Measurements from ENCODE around the gene DHPS.

Gene DHPS

DNA sequence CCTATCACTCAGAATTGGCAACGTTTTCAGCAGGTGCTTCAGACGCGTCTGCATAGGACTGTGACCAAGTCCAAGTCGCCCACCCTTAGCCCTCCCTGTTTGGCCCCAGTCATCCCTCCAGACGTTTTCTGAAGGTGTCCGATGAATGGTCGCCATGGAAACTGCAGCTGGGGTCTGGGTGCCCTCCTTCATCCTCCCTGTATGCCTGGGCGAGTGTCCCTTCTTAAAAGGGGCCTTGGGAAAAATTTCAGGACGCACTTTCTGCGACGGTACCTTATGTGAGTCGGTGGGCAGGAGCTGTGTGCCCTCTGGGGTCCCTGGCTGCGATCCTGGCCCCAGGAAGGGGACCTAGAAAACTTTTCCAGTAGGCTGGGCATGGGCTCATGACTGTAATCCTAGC lies 40.2 kb downstream of the DHPS start:
- no peak for DNase-seq

DNA sequence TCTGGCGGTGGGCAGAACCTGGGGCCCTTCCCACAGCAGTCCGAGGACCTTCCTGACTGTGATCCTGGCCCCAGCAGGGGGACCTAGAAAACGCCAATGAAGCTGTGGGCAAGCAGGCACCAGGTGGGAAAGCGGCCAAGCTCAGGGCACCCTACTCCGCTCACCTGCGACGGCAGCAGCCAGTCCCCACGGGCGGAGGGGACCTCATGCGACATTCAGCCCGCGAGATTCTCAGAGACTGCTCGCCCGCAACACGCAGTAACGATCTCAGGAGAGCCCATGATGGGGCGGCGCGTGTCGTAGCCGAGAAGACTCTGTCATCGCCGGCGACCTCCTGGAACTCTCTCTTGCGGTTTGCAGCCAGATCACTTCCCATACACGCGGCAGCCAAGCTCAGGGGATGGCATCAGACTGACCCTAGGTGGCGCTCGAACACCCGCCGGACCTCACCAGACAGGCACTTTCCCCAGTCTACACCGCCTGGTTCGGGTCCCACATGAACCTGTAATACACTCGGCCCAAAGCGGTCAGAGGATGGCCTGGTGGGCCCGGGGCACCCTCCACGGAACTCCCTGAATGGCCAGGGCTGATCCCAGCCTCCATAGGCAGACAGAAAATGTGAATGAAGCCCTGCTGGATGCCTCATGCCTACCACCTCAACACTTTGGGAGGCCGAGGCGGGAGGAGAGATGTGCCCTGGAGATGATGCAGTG lies 41.6 kb downstream of the DHPS start:
- no peak for DNase-seq

DNA sequence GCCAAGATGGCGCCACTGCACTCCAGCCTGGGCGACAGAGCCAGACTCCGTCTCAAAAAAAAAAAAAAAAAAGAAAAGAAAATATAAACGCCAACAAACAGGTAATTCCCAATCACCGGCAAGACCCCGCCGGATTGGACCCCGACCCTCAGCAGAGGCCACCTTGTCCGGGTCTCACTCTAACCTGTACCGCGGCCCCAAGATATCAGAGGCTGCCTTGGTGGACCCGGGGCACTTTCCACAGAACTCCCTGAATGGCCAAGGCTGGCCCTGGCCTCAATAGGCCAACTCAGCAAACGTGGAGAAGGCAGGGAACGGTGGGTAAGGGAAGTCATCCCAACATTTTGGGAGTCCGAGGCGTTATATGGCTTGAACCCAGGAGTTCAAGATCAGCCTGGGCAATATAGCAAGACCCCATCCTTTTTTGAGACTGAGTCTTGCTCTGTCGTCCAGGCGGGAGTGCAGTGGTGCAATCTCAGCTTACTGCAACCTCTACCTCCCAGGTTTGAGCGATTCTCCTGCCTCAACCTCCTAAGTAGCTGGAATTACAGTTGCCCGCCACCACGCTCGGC lies 43.0 kb downstream of the DHPS start:
- no peak for DNase-seq

DNA sequence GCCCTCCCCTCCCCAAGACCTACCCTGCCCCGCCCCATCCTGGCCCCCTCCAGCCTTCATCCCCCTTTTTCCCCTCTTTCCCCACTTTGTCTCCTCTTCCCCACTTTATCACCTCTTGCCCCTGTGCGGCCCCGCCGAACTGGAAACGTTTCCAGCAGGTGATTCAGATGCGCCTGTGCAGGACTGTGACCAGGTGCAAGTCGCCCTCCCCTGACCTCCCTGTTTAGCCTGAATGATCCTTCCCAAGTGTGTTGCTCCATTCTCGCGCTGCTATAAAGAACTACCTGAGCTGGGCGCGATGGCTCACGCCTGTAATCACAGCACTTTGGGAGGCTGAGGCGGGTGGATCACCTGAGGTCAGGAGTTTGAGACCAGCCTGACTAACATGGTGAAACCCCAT lies 45.0 kb downstream of the DHPS start:
- no peak for DNase-seq

DNA sequence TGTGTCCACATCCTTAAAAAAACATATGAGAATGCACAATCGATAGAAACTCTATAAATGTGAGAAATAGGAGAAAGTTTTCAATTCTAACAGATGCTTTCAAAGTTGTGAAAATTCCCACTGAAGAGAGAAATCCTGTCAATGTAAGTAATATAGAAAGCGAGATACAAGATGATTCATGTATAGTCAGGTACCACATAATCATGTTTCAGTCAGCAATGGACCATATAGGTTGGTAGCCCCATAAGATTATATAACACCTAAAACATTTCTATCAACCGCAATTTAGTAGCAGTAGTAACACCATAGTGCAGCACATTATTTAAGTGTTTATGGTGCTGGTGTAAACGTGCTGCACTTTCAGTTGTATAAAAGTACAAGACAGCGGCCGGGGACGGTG lies 52.5 kb downstream of the DHPS start:
- DNase-seq, result no peak

DNA sequence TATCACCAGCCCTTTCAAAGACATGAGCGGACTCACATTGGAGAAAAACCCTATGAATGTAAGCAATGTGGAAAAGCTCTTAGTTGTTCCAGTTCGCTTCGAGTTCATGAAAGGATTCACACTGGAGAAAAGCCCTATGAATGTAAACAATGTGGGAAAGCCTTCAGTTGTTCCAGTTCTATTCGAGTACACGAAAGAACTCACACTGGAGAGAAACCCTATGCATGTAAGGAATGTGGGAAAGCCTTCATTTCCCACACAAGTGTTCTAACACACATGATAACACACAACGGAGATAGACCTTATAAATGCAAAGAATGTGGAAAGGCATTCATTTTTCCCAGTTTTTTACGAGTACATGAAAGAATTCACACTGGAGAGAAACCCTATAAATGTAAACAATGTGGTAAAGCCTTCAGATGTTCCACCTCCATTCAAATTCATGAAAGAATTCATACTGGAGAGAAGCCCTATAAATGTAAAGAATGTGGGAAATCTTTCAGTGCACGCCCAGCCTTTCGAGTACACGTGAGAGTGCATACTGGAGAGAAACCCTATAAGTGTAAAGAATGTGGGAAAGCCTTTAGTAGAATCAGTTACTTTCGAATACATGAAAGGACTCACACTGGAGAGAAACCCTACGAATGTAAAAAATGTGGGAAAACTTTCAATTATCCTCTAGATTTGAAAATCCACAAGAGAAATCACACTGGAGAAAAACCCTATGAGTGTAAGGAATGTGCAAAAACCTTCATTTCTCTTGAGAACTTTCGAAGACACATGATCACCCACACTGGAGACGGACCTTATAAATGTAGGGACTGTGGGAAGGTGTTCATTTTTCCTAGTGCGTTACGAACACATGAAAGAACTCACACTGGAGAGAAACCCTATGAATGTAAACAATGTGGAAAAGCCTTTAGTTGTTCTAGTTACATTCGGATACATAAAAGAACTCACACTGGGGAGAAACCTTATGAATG lies 53.3 kb downstream of the DHPS start:
- DNase-seq, result no peak

DNA sequence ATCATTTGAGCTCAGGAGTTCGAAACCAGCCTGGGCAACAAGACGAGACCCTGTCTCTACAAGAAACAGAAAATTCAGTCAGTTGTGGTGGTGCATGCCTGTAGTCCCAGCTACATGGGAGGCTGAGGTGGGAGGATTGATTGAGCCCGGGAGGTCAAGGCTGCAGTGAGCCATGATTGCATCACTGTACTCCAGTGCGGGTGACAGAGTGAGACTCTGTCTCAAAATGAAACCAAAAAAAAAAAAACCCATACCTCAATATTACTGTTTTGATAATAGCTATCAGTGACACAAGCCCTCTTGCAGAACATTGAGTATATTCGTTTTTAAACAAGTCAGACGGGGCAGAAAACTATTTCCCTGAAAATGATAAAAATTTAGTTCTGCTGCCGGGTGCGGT lies 54.7 kb downstream of the DHPS start:
- no peak for DNase-seq

All from NCI-H1436 (cell line).